HG03066 (cell line): Measurements from ENCODE around the gene JAKMIP2.
"Not testable (repeated sequence)": the region's sequence is repeated elsewhere in the genome, so short reads cannot be mapped to it uniquely, and the experiment has no call there.

Source experiments
- ATAC-seq: cut with Tn5 transposase; IDR thresholded peaks from one replicate; pipeline ENCODE4 v1.9.1; 2021; ENCODE audit warnings: low read depth; ENCODE audit not compliant: unreplicated experiment

The JAKMIP2 gene

DNA sequence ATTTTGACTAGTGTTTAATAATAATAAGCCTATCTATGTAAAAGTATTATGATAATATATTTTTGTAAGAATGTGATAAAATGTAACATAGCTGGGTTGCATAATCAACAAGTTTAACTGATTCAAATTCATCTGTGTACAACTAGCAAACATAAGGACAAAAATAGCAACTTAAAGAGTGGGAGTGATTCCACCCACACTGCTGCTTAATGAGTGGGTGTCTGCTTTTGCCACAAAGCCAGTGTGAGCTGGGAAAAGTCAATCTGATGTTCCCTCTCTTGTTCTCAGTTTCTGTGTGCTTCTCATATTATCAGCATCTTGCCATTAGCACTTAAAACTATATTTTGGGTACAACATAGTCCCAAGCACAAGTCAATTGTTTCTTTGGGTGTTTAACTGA is 161.5 kb downstream of the JAKMIP2 start:
- no peak for ATAC-seq

DNA sequence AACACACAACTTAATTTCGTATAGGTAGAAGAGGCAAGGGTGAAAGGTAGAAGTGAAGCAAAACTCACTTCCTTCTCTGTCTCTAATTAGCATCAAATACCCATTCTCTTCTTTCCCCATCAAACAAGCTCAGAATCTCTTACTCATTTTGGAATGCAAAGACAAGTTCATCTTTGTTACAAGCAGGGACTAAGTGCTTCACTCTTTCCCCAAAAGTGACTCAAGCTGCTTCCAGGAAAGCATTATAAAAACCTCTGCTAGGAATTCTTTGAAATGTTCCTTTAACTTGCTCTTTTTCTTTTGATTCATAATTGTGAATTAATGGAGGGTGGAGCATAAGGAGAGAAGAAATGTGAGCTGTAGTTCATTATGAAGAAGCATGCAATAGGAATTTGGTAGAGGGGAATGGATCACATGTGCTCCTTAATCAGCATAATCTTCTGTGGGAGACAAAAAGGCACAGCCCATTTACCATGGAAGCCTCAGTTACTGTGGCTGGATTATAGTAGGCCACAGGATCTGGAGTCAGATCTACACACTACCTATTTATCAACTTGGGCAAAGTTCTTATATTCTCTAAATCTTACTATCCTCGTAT is 163.1 kb downstream of the JAKMIP2 start:
- no peak for ATAC-seq

DNA sequence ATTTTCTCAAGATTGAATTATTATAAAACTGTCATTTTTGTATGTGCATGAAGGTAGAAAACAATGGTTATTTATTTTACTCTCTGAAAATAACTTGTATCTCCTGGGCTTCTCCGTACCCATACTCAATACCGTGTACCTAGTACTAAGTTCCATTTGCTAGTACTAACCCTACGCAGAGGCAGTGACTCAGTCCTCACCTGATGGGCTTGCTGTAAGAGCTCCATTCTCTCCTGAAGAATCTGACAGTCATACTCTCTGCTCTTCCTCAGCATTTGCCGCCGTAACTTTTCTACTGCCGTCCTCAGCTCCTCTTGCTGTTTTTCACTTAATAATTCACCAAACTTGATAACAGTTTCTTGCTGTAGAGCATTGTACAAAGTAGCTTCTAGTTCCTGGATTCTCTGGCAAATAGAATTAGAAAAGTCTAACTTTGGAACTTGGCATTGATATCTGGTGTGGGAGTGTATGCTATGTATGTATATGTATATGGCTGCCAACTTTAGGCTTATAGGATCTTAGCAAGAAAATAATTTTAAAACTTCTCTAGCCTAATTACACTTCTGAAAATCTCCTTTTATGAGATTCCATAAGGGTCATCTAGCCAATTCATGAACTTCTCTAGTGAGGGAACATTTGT is 164.7 kb downstream of the JAKMIP2 start:
- no peak for ATAC-seq

DNA sequence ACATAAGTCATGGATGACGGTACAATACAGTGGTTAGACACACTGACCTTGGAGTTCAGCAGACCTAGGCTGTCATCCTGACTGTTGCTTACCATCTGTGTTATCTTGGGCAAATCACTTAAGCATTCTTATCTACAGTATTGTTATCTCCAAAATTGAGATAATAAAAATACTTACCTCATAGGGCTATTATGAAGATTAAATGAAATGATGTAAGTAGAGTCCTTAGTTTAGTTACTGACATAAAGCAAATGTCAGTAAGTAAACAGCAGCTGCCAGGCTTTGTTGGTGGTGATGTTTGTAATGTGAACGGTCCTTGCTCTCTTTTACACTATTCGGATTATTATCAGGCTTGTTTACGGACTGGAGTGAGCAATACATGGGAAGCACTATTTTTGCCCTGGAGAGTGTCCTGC is 165.3 kb downstream of the JAKMIP2 start:
- no peak for ATAC-seq

DNA sequence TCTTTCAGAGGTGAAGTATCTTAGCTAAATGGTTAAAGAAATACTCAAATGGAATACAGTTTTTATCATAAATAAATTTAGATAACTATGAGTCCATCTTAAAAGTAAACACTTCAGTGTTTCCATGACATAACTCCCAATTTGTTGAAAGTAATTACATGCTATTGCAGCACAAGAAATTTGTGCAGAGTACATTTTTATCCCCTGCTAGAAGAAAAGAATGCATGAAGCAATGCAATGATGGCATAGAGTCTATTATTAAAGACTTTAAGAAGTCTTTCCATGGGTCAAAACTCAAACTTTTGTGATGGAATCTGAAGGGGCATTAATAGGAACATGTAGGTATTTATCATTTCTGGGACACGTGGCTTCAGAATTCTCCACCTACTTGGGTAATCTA is 166.1 kb downstream of the JAKMIP2 start:
- ATAC-seq: no peak

DNA sequence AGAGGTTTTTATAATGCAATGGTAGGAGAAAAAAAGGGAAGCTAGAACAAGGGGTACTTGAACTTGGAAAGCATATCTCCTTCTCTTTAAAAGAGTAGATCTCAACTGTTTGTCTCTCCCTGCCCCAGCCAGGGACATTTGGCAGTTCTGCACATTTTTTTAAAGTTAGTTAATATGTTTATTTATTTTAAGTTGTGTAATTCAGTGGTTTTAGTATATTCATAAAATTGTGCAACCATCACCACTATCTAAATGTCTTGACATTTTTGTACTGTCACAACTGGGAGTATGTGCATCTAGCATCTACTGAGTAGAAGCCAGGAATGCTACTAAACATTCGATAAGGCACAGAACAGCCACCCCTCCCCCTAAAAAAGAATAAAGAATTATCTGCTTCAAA is 169.2 kb downstream of the JAKMIP2 start:
- ATAC-seq: no peak

DNA sequence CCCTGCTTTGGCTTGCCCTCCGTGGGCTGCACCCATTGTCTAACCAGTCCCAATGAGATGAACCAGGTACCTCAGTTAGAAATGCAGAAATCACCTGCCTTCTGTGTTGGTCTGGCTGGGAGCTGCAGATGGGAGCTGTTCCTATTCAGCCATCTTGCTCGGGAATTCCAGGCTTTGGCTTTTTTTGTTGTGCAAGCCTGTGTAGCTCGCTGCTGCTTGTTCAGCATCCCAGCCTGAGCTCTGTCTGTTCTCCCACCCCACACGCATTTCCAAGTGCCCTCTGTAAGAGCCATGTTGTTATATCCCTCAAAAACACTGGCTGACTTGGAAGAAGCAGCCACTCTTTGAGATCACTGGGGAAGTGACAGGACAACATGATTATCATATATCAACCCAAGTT is 171.0 kb downstream of the JAKMIP2 start:
- ATAC-seq: no peak

DNA sequence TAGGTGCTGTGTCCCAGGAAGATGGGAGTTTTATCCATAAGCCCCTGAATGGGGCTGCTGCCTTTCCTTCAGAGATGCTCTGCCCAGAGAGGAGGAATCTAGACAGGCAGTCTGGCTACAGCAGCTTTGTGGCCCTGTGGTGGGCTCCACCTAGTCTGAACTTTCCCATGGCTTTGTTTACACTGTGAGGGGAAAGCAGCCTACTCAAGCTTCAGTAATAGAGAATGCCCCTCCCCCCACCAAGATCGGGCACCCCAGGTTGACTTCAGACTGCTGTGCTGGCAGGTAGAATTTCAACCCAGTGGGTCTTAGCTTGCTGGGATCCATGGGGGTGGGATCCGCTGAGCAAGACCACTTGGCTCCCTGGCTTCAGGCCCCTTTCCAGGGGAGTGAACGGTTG is 171.7 kb downstream of the JAKMIP2 start:
- no peak for ATAC-seq

DNA sequence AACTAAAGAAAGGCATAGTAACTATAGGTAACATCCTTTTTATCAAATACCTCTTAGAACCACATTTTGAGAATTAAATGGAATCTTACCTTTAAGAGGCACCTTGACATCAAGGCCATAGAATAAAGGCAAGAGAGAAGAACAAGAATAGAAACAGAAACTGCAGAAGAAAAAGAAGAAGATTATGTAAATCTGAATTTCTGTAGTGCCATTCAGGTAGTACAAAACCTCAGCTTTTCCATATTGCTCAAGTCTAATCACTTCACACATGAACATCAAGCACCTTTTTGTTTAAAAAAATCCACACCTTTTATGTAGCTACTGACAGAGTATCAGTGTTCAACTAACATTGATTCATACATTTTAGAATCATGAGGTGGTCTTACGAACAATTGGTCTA is 180.9 kb downstream of the JAKMIP2 start:
- no peak for ATAC-seq

DNA sequence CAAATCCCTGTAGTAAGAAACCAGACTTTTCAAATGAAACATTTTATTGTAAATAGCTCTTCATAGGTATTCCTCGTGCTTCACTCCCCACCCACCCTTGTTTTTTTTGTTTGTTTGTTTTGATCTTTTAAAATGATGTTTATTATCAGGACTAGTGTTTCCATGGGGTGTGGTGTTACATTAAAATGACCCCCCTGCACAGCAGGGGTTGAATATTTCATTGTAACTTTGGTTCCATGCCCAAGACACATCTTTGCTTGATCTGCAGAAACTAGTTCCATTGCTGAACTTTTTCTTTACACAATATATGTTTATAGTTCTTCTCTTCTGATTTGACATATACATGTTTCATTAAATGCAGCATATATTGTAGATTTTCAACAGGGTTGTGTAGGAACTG is 191.4 kb downstream of the JAKMIP2 start:
- no peak for ATAC-seq

DNA sequence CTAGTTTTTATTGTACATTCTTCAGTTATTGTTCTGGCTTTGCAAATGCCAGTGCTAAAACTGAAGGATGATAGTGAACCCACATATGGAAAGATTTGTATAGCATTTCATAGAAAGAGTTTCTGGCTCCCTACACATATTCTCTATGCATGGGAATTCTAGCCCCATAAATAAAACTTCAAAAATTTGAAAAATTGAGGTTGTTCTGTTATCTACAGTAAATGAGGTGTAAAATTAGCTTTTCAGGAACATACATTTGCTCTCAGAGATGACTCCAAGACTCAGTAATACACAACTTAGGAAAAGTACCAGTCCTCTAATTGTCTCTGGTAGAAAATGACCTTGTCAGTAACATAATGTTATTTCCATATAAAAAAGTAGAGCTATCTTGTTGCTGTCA is 192.4 kb downstream of the JAKMIP2 start:
- ATAC-seq: no peak

DNA sequence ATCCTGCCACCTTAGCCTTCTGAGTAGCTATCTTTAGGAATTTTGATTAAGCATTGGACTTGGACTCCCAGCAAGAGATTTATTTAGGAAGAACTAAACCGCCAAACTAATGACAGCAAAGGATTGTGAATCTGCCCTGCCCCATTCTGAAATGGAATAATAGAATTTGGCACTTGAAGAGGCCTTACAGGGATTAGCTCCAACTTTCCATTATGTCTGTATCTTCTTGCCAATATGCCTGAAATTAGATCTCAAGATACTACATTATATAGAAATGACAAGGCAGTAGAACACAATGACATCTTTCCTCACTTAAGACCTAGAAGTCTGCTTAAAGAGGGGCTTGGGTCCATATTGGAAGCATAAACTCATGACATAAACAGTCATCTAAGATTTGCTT is 195.7 kb downstream of the JAKMIP2 start:
- no peak for ATAC-seq

DNA sequence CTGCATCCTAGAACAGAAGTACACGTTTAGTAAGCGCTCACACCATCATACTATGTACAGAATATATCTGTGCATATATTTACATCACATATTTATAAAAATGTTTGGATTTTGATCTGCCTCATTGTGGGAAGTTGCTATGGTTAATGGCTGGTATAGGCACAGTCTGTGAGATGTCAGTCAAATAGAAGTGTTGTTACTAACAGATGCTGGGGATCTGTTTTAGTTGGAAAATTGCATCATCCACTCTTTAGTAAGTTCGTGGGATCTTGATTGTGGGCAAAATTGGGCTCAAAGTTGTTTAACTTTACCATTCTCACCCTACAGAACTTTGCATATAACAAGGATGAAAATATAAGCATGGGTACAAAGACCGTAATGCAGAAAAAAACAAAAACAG is 196.3 kb downstream of the JAKMIP2 start:
- no peak for ATAC-seq

DNA sequence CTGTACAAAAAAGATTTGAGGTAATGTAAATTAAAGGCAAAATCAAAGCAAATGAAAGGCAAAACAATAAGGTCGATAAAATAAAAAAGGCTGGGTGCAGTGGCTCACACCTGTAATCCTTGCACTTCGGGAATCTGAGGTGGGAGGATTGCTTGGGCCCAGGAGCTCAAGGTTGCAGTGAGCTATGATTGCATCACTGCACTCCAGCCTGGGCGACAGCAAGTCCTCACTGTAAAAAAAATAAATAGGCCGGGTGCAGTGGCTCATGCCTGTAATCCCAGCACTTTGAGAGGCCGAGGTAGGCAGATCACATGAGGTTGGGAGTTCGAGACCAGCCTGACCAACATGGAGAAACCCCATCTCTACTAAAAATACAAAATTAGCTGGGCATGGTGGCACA is 200.3 kb downstream of the JAKMIP2 start:
- not testable (repeated sequence) for ATAC-seq

DNA sequence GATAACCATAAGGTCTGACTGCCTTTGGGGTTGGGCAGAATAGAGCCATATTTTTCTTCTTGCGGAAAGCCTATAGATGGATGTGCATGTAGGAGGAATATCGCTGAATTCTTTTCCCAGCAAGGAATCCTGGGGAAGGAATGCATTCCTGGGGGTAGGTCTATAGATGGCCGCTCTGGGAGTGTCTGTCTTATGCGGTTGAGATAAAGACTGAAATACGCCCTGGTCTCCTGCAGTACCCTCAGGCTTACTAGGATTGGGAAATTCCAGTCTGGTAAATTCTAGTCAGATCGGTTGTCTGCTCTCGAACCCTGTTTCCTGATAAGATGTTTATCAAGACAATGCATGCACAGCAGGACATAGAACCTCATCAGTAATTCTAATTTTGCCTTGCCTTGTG is 202.1 kb downstream of the JAKMIP2 start:
- not testable (repeated sequence) for ATAC-seq

DNA sequence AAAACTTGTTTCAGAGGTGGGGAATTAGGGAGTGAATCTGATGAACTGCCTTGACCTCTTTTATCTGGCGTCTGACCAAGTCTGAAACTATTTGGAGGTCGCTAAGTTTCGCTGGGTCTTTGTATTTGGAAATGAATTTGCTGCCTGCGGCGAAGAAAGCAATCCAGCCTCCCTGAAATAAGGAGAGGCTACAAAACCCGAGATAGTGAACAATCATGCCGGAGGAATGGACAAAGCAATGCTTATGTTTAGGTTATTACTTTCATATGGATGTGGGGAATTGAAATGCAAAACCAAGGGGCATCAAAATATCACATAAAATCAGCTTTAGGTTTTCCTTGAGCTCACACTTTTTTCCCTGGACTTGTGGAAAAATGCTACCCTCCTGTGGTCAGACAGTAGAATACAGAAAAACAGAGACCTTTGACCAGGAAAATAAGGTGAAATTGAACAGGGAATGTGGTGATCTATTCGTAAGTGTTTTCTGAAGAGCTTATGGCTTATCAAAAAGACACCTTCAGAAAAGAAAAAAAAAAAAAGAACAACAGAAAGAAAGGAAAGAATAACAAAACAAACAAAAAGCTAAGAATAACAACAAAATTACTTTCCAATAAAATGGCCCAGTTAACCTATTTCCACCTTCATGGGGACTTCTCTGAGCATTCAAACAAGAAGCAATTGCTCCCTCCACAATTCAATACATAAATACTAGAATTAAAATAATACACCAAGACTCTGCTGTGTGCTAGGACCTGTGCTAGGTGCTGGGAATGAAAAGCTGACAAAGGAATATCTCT is 204.1 kb downstream of the JAKMIP2 start:
- ATAC-seq: no peak

DNA sequence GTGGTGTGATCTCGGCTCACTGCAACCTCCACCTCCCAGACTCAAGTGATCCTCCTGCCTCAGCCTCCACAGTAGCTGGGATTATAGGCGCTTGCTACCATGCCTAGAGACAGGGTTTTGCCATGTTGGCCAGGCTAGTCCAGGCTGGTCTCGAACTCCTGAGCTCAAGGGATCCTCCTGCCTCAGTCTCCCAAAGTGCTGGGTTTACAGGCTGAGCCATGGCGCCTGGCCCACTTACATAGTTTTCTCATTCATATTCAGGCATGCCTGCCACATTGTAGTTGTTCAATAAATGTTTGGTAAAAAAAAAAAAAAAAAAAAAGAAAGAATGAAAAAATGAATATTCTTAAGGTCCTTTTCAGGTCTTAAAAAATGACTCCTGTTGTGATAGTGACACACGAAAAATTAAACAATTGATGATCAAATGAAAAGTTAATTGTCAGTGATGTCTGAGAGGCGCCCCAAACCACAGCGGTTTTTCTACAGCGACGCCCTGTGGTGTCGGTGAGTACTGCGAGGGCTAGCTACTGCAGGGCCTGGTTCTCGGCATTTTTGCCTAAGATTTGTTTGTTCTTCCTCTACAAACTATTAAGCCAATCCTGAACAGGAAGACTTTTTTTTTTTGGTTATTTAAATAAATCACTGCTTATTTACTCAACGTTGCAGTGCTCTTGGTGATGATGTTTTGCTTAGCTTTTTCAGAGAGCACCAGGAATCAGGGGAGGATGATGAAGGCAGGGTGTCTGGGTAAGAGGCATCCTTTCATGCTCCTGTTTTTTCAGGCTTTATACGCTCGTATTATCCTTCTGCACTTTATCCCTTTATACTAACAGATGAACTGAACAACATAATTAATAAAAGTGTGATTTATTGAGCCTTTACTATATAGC is 205.6 kb downstream of the JAKMIP2 start:
- ATAC-seq: no peak

DNA sequence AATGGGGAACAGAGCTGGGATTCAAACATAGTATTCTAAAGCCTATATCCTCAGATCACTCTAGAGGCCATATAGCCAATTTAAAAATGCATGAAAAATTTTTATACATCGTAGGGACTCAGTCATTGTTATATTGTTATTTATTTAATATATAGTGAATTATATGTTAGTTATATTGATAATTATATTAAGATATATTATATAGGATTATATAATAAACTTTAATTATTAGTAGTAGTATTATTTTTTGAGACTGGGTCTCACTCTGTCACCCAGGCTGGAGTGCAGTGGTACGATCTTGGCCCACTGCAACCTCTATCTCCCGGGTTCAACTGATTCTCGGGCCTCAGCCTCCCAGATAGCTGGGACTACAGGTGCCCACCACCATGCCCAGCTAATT is 206.9 kb downstream of the JAKMIP2 start:
- no peak for ATAC-seq

DNA sequence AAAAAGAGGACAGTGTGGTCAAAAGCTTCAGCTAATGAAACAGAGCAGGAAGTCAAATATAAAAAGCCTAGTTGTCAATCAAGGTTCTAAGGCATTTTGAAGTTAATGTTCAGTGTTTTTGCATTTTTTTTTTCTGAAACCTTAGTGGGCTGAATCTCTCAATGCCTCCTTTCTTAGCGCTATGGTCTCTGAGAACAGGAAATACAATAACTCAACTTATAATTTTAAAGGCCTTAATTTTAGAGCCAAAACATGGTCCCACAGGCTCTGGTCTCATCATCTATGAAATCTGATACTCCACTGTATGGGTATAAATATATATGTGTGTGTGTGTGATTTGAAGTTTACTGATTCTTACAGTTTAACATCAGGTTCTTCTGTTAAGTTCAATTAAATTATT is 209.3 kb downstream of the JAKMIP2 start:
- no peak for ATAC-seq

DNA sequence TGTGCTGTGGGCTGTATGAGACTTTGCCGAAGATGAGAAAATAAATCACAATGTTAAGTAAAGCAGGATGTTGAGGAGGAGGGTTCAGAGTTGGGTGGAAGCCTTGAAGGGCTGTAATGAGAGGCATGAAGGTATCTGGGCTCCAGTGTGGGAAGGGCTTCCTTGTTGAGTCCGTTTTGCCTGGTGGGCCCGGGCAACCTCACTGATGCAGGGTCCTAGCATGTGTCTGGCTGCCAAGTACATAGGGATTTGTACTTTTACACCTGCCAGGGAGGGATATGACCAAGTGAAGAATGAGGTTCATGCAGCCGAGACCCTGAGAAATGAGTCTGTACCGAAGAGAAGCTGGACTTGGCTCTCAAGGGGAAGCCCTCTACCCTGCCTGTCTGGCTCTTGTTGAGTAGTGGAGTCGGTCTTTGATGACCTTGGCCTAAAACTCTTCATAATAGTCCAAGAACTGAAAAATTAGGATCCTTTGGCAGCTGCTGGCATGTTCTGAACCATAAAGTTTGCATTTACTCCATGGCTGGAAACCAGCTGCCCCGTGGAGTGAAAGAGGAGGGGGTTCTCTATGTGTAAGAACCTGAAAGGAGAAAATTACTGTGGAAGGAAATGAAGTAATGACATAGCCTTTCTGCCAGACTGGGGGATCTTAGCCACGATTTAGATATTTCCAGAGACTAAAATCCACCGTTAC is 213.7 kb downstream of the JAKMIP2 start:
- no peak for ATAC-seq
